Measurements from ENCODE around the gene PPP1R3A. TPM values are rescaled to one million over a fixed set of nuclear protein-coding genes. Genes with fewer than 3 reads are reported as not detected.

Gene PPP1R3A
- total RNA-seq, 1 experiment from 2014 or later, result not detected

- DNase-seq (no peak), ATAC-seq (no peak)
- ChIA-PET POLR2A (ENCODE audit: unreplicated experiment) (no interaction called here), CTCF (no interaction called here)
- intact Hi-C loops (cut with micrococcal nuclease), result no loop called here
- no peaks in the 10 kb centered on the region for H3K9me2 ChIP-seq (replicated peaks; ENCODE audit: low read length)
- no peaks in the 10 kb centered on the region for H3K4me1 ChIP-seq (ENCODE audit: insufficient read depth, low read length)
- H3K4me3 ChIP-seq (ENCODE audit: low read length), result no peak overlapping the region
- H3K36me3 ChIP-seq (ENCODE audit: low read depth, low read length), result no peaks in the 10 kb centered on the region
- H3K9ac ChIP-seq (ENCODE audit: low read length), result no peak overlapping the region
- no peak overlapping the region for H3K27ac ChIP-seq (ENCODE audit: low read length)
- no peak overlapping the region for H2AFZ ChIP-seq (ENCODE audit: low read length)
- no peaks in the 10 kb centered on the region for H3F3A ChIP-seq (ENCODE audit: low read length, unreplicated experiment)
- no peak for TF ChIP-seq EZH2phosphoT487 (IDR thresholded peaks at IDR 0.05; ENCODE audit: borderline replicate concordance, low read length)
- no peak for TF ChIP-seq CTCF (conservative IDR thresholded peaks at IDR 0.05; ENCODE audit: low read depth, low read length)
- no peaks in the 10 kb centered on the region for H3K27me3 ChIP-seq (ENCODE audit: low read length)
- no peaks in the 10 kb centered on the region for H4K20me1 ChIP-seq (ENCODE audit: low read length)
- no peak overlapping the region for H3K4me2 ChIP-seq (ENCODE audit: low read length)
- BruUV-seq (replicated peaks), result no TSS peak
- H3K79me2 ChIP-seq (ENCODE audit: low read length), result no peaks in the 10 kb centered on the region
- peaks cover 4% of the 10 kb centered on the region; the same call in 1 of the 2 replicates for H3K9me3 ChIP-seq (ENCODE audit: low read length)
Observed at GRCh38 chr7:113955157-113955556, 36.3 kb upstream of the PPP1R3A start.

GRCh38 chr7:113953553-113953952 lies 34.7 kb upstream of the PPP1R3A start:
- ChIA-PET POLR2A (ENCODE audit: unreplicated experiment) (no interaction called here), CTCF (no interaction called here)
- Histone ChIP-seq H3K4me3 (ENCODE audit: low read length) (no peak overlapping the region), H3K9me2 (replicated peaks; ENCODE audit: low read length) (no peaks in the 10 kb centered on the region), H3K36me3 (ENCODE audit: low read depth, low read length) (no peaks in the 10 kb centered on the region), H3K27me3 (ENCODE audit: low read length) (no peaks in the 10 kb centered on the region), H3F3A (ENCODE audit: low read length, unreplicated experiment) (no peaks in the 10 kb centered on the region), H3K79me2 (ENCODE audit: low read length) (no peaks in the 10 kb centered on the region), H4K20me1 (ENCODE audit: low read length) (no peaks in the 10 kb centered on the region), H3K4me2 (ENCODE audit: low read length) (no peak overlapping the region), H3K27ac (ENCODE audit: low read length) (no peak overlapping the region), H2AFZ (ENCODE audit: low read length) (no peak overlapping the region), H3K9ac (ENCODE audit: low read length) (no peak overlapping the region), H3K9me3 (ENCODE audit: low read length) (peaks cover 4% of the 10 kb centered on the region; the same call in 1 of the 2 replicates), H3K4me1 (ENCODE audit: insufficient read depth, low read length) (no peaks in the 10 kb centered on the region)
- intact Hi-C loops (cut with micrococcal nuclease), result no loop called here
- DNase-seq, result no peak
- TF ChIP-seq EZH2phosphoT487 (IDR thresholded peaks at IDR 0.05; ENCODE audit: borderline replicate concordance, low read length) (no peak), EZH2 (IDR thresholded peaks at IDR 0.05; ENCODE audit: low read length, unreplicated experiment) (no peak), CTCF (conservative IDR thresholded peaks at IDR 0.05; ENCODE audit: low read depth, low read length) (no peak)
- BruUV-seq (replicated peaks), result no TSS peak
- ATAC-seq, result no peak

- Histone ChIP-seq H3K27ac (ENCODE audit: low read length) (no peak overlapping the region), H4K20me1 (ENCODE audit: low read length) (no peaks in the 10 kb centered on the region), H3K4me3 (ENCODE audit: low read length) (no peak overlapping the region), H3F3A (ENCODE audit: low read length, unreplicated experiment) (no peaks in the 10 kb centered on the region), H3K4me2 (ENCODE audit: low read length) (no peak overlapping the region), H3K9me2 (replicated peaks; ENCODE audit: low read length) (no peaks in the 10 kb centered on the region), H3K9me3 (ENCODE audit: low read length) (no peaks in the 10 kb centered on the region), H3K36me3 (ENCODE audit: low read depth, low read length) (no peaks in the 10 kb centered on the region), H3K4me1 (ENCODE audit: insufficient read depth, low read length) (no peaks in the 10 kb centered on the region), H3K79me2 (ENCODE audit: low read length) (no peaks in the 10 kb centered on the region), H2AFZ (ENCODE audit: low read length) (no peak overlapping the region), H3K9ac (ENCODE audit: low read length) (no peak overlapping the region), H3K27me3 (ENCODE audit: low read length) (no peaks in the 10 kb centered on the region)
- CTCF ChIA-PET, result no interaction called here
- TF ChIP-seq EZH2phosphoT487 (IDR thresholded peaks at IDR 0.05; ENCODE audit: borderline replicate concordance, low read length) (no peak), EZH2 (IDR thresholded peaks at IDR 0.05; ENCODE audit: low read length, unreplicated experiment) (no peak), CTCF (conservative IDR thresholded peaks at IDR 0.05; ENCODE audit: low read depth, low read length) (no peak)
- DNase-seq (no peak), ATAC-seq (no peak)
- intact Hi-C loops (cut with micrococcal nuclease), result no loop called here
- POLR2A ChIA-PET (ENCODE audit: unreplicated experiment), result no interaction called here
- BruUV-seq (replicated peaks), result no TSS peak
Observed at GRCh38 chr7:113945018-113945938, 26.5 kb upstream of the PPP1R3A start.
